ENCODE results near the gene PLCD1. TPM values are rescaled to one million over a fixed set of nuclear protein-coding genes. Genes with fewer than 3 reads are reported as not detected.
A peak's percentile ranks its signal among the peaks of the same experiment; 100 is the strongest.

PLCD1 gene
- total and polyA plus RNA-seq, 4 donors = 12.5 to 30.1 (median 26.4) TPM

- H3K9me3 ChIP-seq (ENCODE audit: control insufficient read depth, insufficient read depth, low read length) = no peaks in the 10 kb centered on the region
- no peak overlapping the region for H3K4me3 ChIP-seq (ENCODE audit: low read depth, low read length)
- peaks cover 68% of the 10 kb centered on the region for H3K36me3 ChIP-seq (ENCODE audit: control insufficient read depth, insufficient read depth, low read length)
- DNase-seq (ENCODE audit: low read depth in 4 of 6, low spot score in 6 of 6) = no peak
- H3K27me3 ChIP-seq (ENCODE audit: control insufficient read depth, insufficient read depth, low read length) = no peaks in the 10 kb centered on the region
- WGBS (ENCODE audit: insufficient coverage) = 94% methylated on average over 22 of the region's 27 CpGs
- H3K27ac ChIP-seq (ENCODE audit: low read depth, low read length) = no peak overlapping the region
- H3K4me1 ChIP-seq (ENCODE audit: control insufficient read depth, insufficient read depth, low read length) = peaks cover 14% of the 10 kb centered on the region
Observed at GRCh38 chr3:38009807-38010591, 19.4 kb downstream of the PLCD1 start.

- 83% methylated on average over 13 of the region's 16 CpGs for WGBS (ENCODE audit: insufficient coverage)
- DNase-seq (ENCODE audit: low read depth in 4 of 6, low spot score in 6 of 6) = no peak
- no peak overlapping the region for H3K4me3 ChIP-seq (ENCODE audit: low read depth, low read length)
- peaks cover 69% of the 10 kb centered on the region for H3K36me3 ChIP-seq (ENCODE audit: control insufficient read depth, insufficient read depth, low read length)
- H3K27me3 ChIP-seq (ENCODE audit: control insufficient read depth, insufficient read depth, low read length) = no peaks in the 10 kb centered on the region
- H3K27ac ChIP-seq (ENCODE audit: low read depth, low read length) = no peak overlapping the region
- H3K9me3 ChIP-seq (ENCODE audit: control insufficient read depth, insufficient read depth, low read length) = no peaks in the 10 kb centered on the region
- peaks cover 23% of the 10 kb centered on the region for H3K4me1 ChIP-seq (ENCODE audit: control insufficient read depth, insufficient read depth, low read length)
Observed at GRCh38 chr3:38008971-38009580, 20.4 kb downstream of the PLCD1 start.

- peaks cover 78% of the 10 kb centered on the region for H3K36me3 ChIP-seq (ENCODE audit: control insufficient read depth, insufficient read depth, low read length)
- H3K4me3 ChIP-seq (ENCODE audit: low read depth, low read length) = no peak overlapping the region
- H3K27me3 ChIP-seq (ENCODE audit: control insufficient read depth, insufficient read depth, low read length) = no peaks in the 10 kb centered on the region
- DNase-seq (ENCODE audit: low read depth in 4 of 6, low spot score in 6 of 6) = no peak
- H3K27ac ChIP-seq (ENCODE audit: low read depth, low read length) = no peak overlapping the region
- H3K9me3 ChIP-seq (ENCODE audit: control insufficient read depth, insufficient read depth, low read length) = no peaks in the 10 kb centered on the region
- peaks cover 32% of the 10 kb centered on the region for H3K4me1 ChIP-seq (ENCODE audit: control insufficient read depth, insufficient read depth, low read length)
- 95% methylated on average over 19 of the region's 19 CpGs for WGBS (ENCODE audit: insufficient coverage)
Observed at GRCh38 chr3:38008191-38008701, 21.2 kb downstream of the PLCD1 start.

GRCh38 chr3:38007754-38008090 lies 21.7 kb downstream of the PLCD1 start:
- no peak overlapping the region for H3K27ac ChIP-seq (ENCODE audit: low read depth, low read length)
- peaks cover 37% of the 10 kb centered on the region for H3K4me1 ChIP-seq (ENCODE audit: control insufficient read depth, insufficient read depth, low read length)
- H3K4me3 ChIP-seq (ENCODE audit: low read depth, low read length) = no peak overlapping the region
- H3K9me3 ChIP-seq (ENCODE audit: control insufficient read depth, insufficient read depth, low read length) = no peaks in the 10 kb centered on the region
- WGBS (ENCODE audit: insufficient coverage) = 94% methylated on average over 5 of the region's 7 CpGs
- H3K36me3 ChIP-seq (ENCODE audit: control insufficient read depth, insufficient read depth, low read length) = peaks cover 81% of the 10 kb centered on the region
- no peaks in the 10 kb centered on the region for H3K27me3 ChIP-seq (ENCODE audit: control insufficient read depth, insufficient read depth, low read length)
- DNase-seq (ENCODE audit: low read depth in 4 of 6, low spot score in 6 of 6) = no peak

- Histone ChIP-seq H3K36me3 (ENCODE audit: control insufficient read depth, insufficient read depth, low read length) (peaks cover 88% of the 10 kb centered on the region), H3K27ac (ENCODE audit: low read depth, low read length) (no peak overlapping the region), H3K4me1 (ENCODE audit: control insufficient read depth, insufficient read depth, low read length) (peaks cover 47% of the 10 kb centered on the region), H3K27me3 (ENCODE audit: control insufficient read depth, insufficient read depth, low read length) (no peaks in the 10 kb centered on the region), H3K4me3 (ENCODE audit: low read depth, low read length) (no peak overlapping the region), H3K9me3 (ENCODE audit: control insufficient read depth, insufficient read depth, low read length) (no peaks in the 10 kb centered on the region)
- 96% methylated on average over 16 of the region's 16 CpGs for WGBS (ENCODE audit: insufficient coverage)
- no peak for DNase-seq (ENCODE audit: low read depth in 4 of 6, low spot score in 6 of 6)
Observed at GRCh38 chr3:38006445-38006995, 22.9 kb downstream of the PLCD1 start.

- Histone ChIP-seq H3K36me3 (ENCODE audit: control insufficient read depth, insufficient read depth, low read length) (peaks cover 88% of the 10 kb centered on the region), H3K4me1 (ENCODE audit: control insufficient read depth, insufficient read depth, low read length) (peaks cover 52% of the 10 kb centered on the region), H3K4me3 (ENCODE audit: low read depth, low read length) (no peak overlapping the region), H3K27ac (ENCODE audit: low read depth, low read length) (peak overlapping the region; percentile 92), H3K27me3 (ENCODE audit: control insufficient read depth, insufficient read depth, low read length) (no peaks in the 10 kb centered on the region), H3K9me3 (ENCODE audit: control insufficient read depth, insufficient read depth, low read length) (no peaks in the 10 kb centered on the region)
- WGBS (ENCODE audit: insufficient coverage) = 87% methylated on average over 4 of the region's 5 CpGs
- no peak for DNase-seq (ENCODE audit: low read depth in 4 of 6, low spot score in 6 of 6)
Observed at GRCh38 chr3:38006031-38006430, 23.4 kb downstream of the PLCD1 start.

GRCh38 chr3:38005076-38006020 lies 24.1 kb downstream of the PLCD1 start:
- WGBS (ENCODE audit: insufficient coverage) = 49% methylated on average over 13 of the region's 15 CpGs
- H3K4me1 ChIP-seq (ENCODE audit: control insufficient read depth, insufficient read depth, low read length) = peaks cover 59% of the 10 kb centered on the region
- peak overlapping the region; percentile 92 for H3K27ac ChIP-seq (ENCODE audit: low read depth, low read length)
- peak in 5 of 6 donors; percentile 76 to 93 (median 80) for DNase-seq (ENCODE audit: low read depth in 4 of 6, low spot score in 6 of 6)
- H3K36me3 ChIP-seq (ENCODE audit: control insufficient read depth, insufficient read depth, low read length) = peaks cover 86% of the 10 kb centered on the region
- H3K27me3 ChIP-seq (ENCODE audit: control insufficient read depth, insufficient read depth, low read length) = no peaks in the 10 kb centered on the region
- no peaks in the 10 kb centered on the region for H3K9me3 ChIP-seq (ENCODE audit: control insufficient read depth, insufficient read depth, low read length)
- no peak overlapping the region for H3K4me3 ChIP-seq (ENCODE audit: low read depth, low read length)

GRCh38 chr3:38004415-38005075 lies 24.9 kb downstream of the PLCD1 start:
- Histone ChIP-seq H3K27me3 (ENCODE audit: control insufficient read depth, insufficient read depth, low read length) (no peaks in the 10 kb centered on the region), H3K4me1 (ENCODE audit: control insufficient read depth, insufficient read depth, low read length) (peaks cover 62% of the 10 kb centered on the region), H3K27ac (ENCODE audit: low read depth, low read length) (peak overlapping the region; percentile 92), H3K9me3 (ENCODE audit: control insufficient read depth, insufficient read depth, low read length) (no peaks in the 10 kb centered on the region), H3K4me3 (ENCODE audit: low read depth, low read length) (no peak overlapping the region), H3K36me3 (ENCODE audit: control insufficient read depth, insufficient read depth, low read length) (peaks cover 86% of the 10 kb centered on the region)
- WGBS (ENCODE audit: insufficient coverage) = 49% methylated on average over 14 of the region's 14 CpGs
- peak in 3 of 6 donors; percentile 62 to 87 (median 87) for DNase-seq (ENCODE audit: low read depth in 4 of 6, low spot score in 6 of 6)

Data from spinal cord (tissue), 10 donors.